Upper lobe of left lung (tissue), 6 donors: ENCODE data around the gene OR6K3. TPM values are rescaled to one million over a fixed set of nuclear protein-coding genes. Genes with fewer than 3 reads are reported as not detected.

Experiments used
- ATAC-seq, 2 donors: fragments of 200-7000 bp; cut with Tn5 transposase; one replicate each; pipeline ENCODE4 v1.9.1; 2022; ENCODE audit warnings: mild to moderate bottlenecking in 2 of 2, moderate library complexity in 2 of 2; ENCODE audit not compliant: low FRiP score in 2 of 2
- DNase-seq, 2 donors: peaks; one replicate each; pipeline ENCODE4 v3.0.0-alpha.2; 2019 to 2020
- H3K27ac ChIP-seq, 4 donors: fragments of 200-600 bp; sonication (generic); one replicate each; pipeline ENCODE4 v1.5.1; 2016 to 2019
- H3K27me3 ChIP-seq, 4 donors: fragments of 200-600 bp; sonication (generic); one replicate each; pipeline ENCODE4 v1.5.1; 2017 to 2019
- H3K36me3 ChIP-seq, 4 donors: fragments of 200-600 bp; sonication (generic); one replicate each; pipeline ENCODE4 v1.5.1; 2016 to 2019
- H3K4me1 ChIP-seq, 4 donors: fragments of 200-600 bp; sonication (generic); one replicate each; pipeline ENCODE4 v1.5.1; 2018 to 2019
- H3K4me3 ChIP-seq, 4 donors: fragments of 200-600 bp; sonication (generic); one replicate each; pipeline ENCODE4 v1.5.1; 2017 to 2019; ENCODE audit warnings: mild to moderate bottlenecking in 2 of 4, moderate library complexity in 1 of 4
- H3K9me3 ChIP-seq, 4 donors: fragments of 200-600 bp; sonication (generic); one replicate each; pipeline ENCODE4 v1.5.1; 2018 to 2019
- EP300 ChIP-seq, 4 donors: sonication (generic); formaldehyde crosslinking; IDR thresholded peaks; one replicate each; pipeline ENCODE4 v1.5.1; 2017; ENCODE audit warnings: antibody characterized with exemption in 4 of 4, control low read depth in 2 of 4
- POLR2A ChIP-seq, 4 donors: fragments of 450-650 bp; IDR thresholded peaks; one replicate each; pipeline ENCODE4 v1.5.1; 2016 to 2017; ENCODE audit warnings: antibody characterized with exemption in 4 of 4, mild to moderate bottlenecking in 2 of 4
- POLR2AphosphoS5 ChIP-seq, 2 donors: sonication (generic); formaldehyde crosslinking; IDR thresholded peaks; one replicate each; pipeline ENCODE4 v1.5.1; 2017; ENCODE audit warnings: antibody characterized with exemption in 2 of 2
- WGBS, 2 donors: methylation state at CpG; one replicate each; pipeline ENCODE4 v1.1.5; 2017 to 2018; 5-methylcytosine and 5-hydroxymethylcytosine counted together
- total RNA-seq, 6 donors: library from RNA; depleted of rRNA in 4 of 6; stranded (reverse); fragments of >200 nt in 4 of 6; gene quantifications; one replicate each; pipeline versions ENCODE4 v1.1.0 to v1.2.1, GENCODE V29; 2016 to 2021
- TF ChIP-seq, protein P1 (sequence below), 6 experiments: fragments of 450-650 bp in 4 of 6; fragments of 200-600 bp in 2 of 6; sonication (generic) in 2 of 6; IDR thresholded peaks; one replicate each; pipeline ENCODE4 v1.5.1; 2016 to 2019; ENCODE audit warnings: antibody characterized with exemption in 6 of 6
- donor health status: DM: no; HTN: no; CAD: no; lungs with moderate emphysema.
- donor health status: DM: no; HTN: yes; CAD: no; lungs with severe emphysema.

Gene OR6K3, protein sequence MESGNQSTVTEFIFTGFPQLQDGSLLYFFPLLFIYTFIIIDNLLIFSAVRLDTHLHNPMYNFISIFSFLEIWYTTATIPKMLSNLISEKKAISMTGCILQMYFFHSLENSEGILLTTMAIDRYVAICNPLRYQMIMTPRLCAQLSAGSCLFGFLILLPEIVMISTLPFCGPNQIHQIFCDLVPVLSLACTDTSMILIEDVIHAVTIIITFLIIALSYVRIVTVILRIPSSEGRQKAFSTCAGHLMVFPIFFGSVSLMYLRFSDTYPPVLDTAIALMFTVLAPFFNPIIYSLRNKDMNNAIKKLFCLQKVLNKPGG
- 1 to 10 TPM in 1 of 6 donors, under 1 TPM in 2, not detected in 3; 0.23 to 2.1 (median 0.81) TPM for total RNA-seq

- DNase-seq (no peak), ATAC-seq (no peak)
- Histone ChIP-seq H3K27ac (no peak within 1 kb of the TSS), H3K9me3 (no peaks in the 10 kb centered on the region), H3K4me3 (no peak within 1 kb of the TSS), H3K36me3 (no peaks in the 10 kb centered on the region), H3K4me1 (no peaks in the 10 kb centered on the region), H3K27me3 (no peaks in the 10 kb centered on the region)
- 78 to 79% methylated on average over 2 of the region's 2 CpGs for WGBS, 2 donors
- TF ChIP-seq EP300 (IDR thresholded peaks at IDR 0.05) (no peak), POLR2AphosphoS5 (IDR thresholded peaks at IDR 0.05) (no peak), POLR2A (IDR thresholded peaks at IDR 0.05) (no peak)
- TF ChIP-seq, protein P1, sequence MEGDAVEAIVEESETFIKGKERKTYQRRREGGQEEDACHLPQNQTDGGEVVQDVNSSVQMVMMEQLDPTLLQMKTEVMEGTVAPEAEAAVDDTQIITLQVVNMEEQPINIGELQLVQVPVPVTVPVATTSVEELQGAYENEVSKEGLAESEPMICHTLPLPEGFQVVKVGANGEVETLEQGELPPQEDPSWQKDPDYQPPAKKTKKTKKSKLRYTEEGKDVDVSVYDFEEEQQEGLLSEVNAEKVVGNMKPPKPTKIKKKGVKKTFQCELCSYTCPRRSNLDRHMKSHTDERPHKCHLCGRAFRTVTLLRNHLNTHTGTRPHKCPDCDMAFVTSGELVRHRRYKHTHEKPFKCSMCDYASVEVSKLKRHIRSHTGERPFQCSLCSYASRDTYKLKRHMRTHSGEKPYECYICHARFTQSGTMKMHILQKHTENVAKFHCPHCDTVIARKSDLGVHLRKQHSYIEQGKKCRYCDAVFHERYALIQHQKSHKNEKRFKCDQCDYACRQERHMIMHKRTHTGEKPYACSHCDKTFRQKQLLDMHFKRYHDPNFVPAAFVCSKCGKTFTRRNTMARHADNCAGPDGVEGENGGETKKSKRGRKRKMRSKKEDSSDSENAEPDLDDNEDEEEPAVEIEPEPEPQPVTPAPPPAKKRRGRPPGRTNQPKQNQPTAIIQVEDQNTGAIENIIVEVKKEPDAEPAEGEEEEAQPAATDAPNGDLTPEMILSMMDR (IDR thresholded peaks at IDR 0.05): no peak
Observed at GRCh38 chr1:158720620-158721019, at the start of gene OR6K3. TSS of gene OR6K3 (minus strand) at chr1:158720720. CDS start at chr1:158718115, 2,605 bp downstream.

- no peaks in the 10 kb centered on the region for H3K27me3 ChIP-seq
- 85 to 89% methylated on average over 2 of the region's 2 CpGs for WGBS, 2 donors
- no peak within 1 kb of the TSS for H3K4me3 ChIP-seq
- no peaks in the 10 kb centered on the region for H3K9me3 ChIP-seq
- ATAC-seq (no peak), DNase-seq (no peak)
- no peak within 1 kb of the TSS for H3K27ac ChIP-seq
- no peak for TF ChIP-seq POLR2A (IDR thresholded peaks at IDR 0.05)
- TF ChIP-seq, protein P1 (IDR thresholded peaks at IDR 0.05): no peak
- TF ChIP-seq EP300 (IDR thresholded peaks at IDR 0.05): no peak
- no peak for TF ChIP-seq POLR2AphosphoS5 (IDR thresholded peaks at IDR 0.05)
- no peaks in the 10 kb centered on the region for H3K36me3 ChIP-seq
- H3K4me1 ChIP-seq: no peaks in the 10 kb centered on the region
Observed at GRCh38 chr1:158754420-158754819, 33.9 kb upstream of the OR6K3 start, which contains the start of gene OR6K6. TSS of gene OR6K6 (plus strand) at chr1:158754720. CDS start at chr1:158754888, 168 bp downstream.

- no peak overlapping the region for H3K4me3 ChIP-seq
- H3K4me1 ChIP-seq: no peaks in the 10 kb centered on the region
- DNase-seq: peak in 1 of 2 donors; percentile 32
- no peak overlapping the region for H3K27ac ChIP-seq
- TF ChIP-seq EP300 (IDR thresholded peaks at IDR 0.05) (no peak), POLR2A (IDR thresholded peaks at IDR 0.05) (no peak)
- H3K27me3 ChIP-seq: no peaks in the 10 kb centered on the region
- WGBS, 2 donors: 86 to 91% methylated on average over 8 to 9 of the region's 9 CpGs
- ATAC-seq: peak in 1 of 2 donors; percentile 37
- no peaks in the 10 kb centered on the region for H3K9me3 ChIP-seq
- H3K36me3 ChIP-seq: no peaks in the 10 kb centered on the region
Observed at GRCh38 chr1:158752155-158752712, 31.7 kb upstream of the OR6K3 start.

DNA sequence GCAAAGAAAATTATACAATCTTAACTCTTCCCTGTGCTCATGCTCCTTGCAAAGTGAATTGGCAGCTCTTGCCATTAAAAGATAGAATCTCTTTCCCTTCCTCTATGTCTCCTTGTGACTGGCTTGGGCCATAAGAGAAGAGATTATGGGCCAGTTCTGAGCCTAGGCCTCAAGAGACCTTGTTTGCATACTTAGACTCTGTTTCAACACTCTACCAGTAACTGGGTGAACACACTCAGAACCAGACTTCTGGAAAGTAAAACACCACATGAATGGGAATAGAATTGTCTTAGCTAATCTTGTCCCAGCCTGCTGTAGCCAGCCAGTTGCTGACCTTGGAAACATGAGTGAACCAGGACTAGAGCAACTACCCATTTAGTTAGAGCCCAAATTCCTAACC, 15.3 kb upstream of the OR6K3 start:
- no peaks in the 10 kb centered on the region for H3K36me3 ChIP-seq
- H3K27ac ChIP-seq: no peak overlapping the region
- H3K4me3 ChIP-seq: no peak overlapping the region
- H3K4me1 ChIP-seq: no peaks in the 10 kb centered on the region
- TF ChIP-seq POLR2A (IDR thresholded peaks at IDR 0.05) (no peak), POLR2AphosphoS5 (IDR thresholded peaks at IDR 0.05) (no peak), EP300 (IDR thresholded peaks at IDR 0.05) (no peak)
- TF ChIP-seq, protein P1 (IDR thresholded peaks at IDR 0.05): no peak
- no peak for DNase-seq
- no peaks in the 10 kb centered on the region for H3K9me3 ChIP-seq
- no peaks in the 10 kb centered on the region for H3K27me3 ChIP-seq
- ATAC-seq: no peak

DNA sequence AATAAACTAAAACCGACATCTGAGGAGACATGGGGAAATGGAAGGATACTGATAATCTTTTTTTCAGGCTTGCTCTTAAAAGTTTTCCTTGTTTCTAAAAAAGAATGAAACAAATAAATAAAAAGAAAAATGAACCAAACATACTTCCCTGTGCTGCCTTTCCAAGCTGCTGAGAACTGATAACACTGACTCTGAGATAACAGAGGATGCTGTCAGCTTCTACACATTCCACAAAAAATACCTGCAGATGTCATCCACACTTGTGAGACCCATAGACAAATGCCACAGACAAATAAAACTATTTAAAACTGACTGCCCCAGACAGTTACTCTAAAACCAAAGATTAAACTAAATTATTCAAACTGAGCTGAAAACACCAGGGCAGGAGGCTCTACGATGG, 12.0 kb upstream of the OR6K3 start:
- Histone ChIP-seq H3K4me3 (no peak overlapping the region), H3K27me3 (no peaks in the 10 kb centered on the region), H3K9me3 (no peaks in the 10 kb centered on the region), H3K36me3 (no peaks in the 10 kb centered on the region), H3K27ac (no peak overlapping the region), H3K4me1 (no peaks in the 10 kb centered on the region)
- TF ChIP-seq POLR2A (IDR thresholded peaks at IDR 0.05): no peak
- WGBS, 2 donors: 51 to 52% methylated on average over 2 of the region's 2 CpGs
- DNase-seq (no peak), ATAC-seq (no peak)
